Measurements from ENCODE around the gene MNT.
A peak's percentile ranks its signal among the peaks of the same experiment; 100 is the strongest.

The MNT gene

GRCh38 chr17:2335726-2336214 is 65.1 kb downstream of the MNT start:
- peaks cover 41% of the 10 kb centered on the region for H3K36me3 ChIP-seq (replicated peaks)
- H3K27ac ChIP-seq = peak overlapping the region; percentile 61
- peak overlapping the region; percentile 94 for H3K4me3 ChIP-seq (ENCODE audit: low read depth, low read length)
- in situ Hi-C loops (cut with HindIII; ENCODE audit: low pct_ligation_motif_present, low sequenced_read_pairs) = no loop called here
- H3K27me3 ChIP-seq (replicated peaks) = no peaks in the 10 kb centered on the region
- no peak for TF ChIP-seq CTCF (IDR thresholded peaks at IDR 0.05; ENCODE audit: low read depth, low read length, missing control alignments)
- DNase-seq = no peak

Data from brain microvascular endothelial cell (primary cell).